Stomach (tissue), 9 donors: ENCODE measurements around the gene DOCK4. TPM values are rescaled to one million over a fixed set of nuclear protein-coding genes. Genes with fewer than 3 reads are reported as not detected.
A peak's percentile ranks its signal among the peaks of the same experiment; 100 is the strongest.

ENCODE experiments used
- DNase-seq, 2 donors: peaks; one replicate each; pipeline versions ENCODE4 v3.0.0 to v3.0.0-alpha.2; 2013 to 2019
- H3K27ac ChIP-seq, 5 donors: fragments of 200-600 bp in 4 of 5; sonication (generic) in 4 of 5; one replicate each; pipeline ENCODE4 v1.5.1; 2013 to 2019; ENCODE audit warnings: mild to moderate bottlenecking in 1 of 5, moderate library complexity in 1 of 5
- H3K27me3 ChIP-seq, 3 donors: fragments of 200-600 bp; sonication (generic); one replicate each; pipeline ENCODE4 v1.5.1; 2017 to 2019; ENCODE audit warnings: mixed run types in 1 of 3
- H3K36me3 ChIP-seq, 4 donors: fragments of 200-600 bp; sonication (generic); 1 replicate in 3 of 4; 2 replicates in 1 of 4; pipeline ENCODE4 v1.5.1; 2016 to 2019
- H3K4me1 ChIP-seq, 4 donors: fragments of 200-600 bp; sonication (generic); one replicate each; pipeline ENCODE4 v1.5.1; 2016 to 2019
- H3K4me3 ChIP-seq, 4 donors: fragments of 200-600 bp; sonication (generic) in 3 of 4; one replicate each; pipeline ENCODE4 v1.5.1; 2016 to 2019; ENCODE audit warnings: mild to moderate bottlenecking in 1 of 4
- H3K9me3 ChIP-seq, 4 donors: fragments of 200-600 bp; sonication (generic); one replicate each; pipeline ENCODE4 v1.5.1; 2016 to 2019
- EP300 ChIP-seq: sonication (generic); formaldehyde crosslinking; IDR thresholded peaks from one replicate; pipeline ENCODE4 v1.6.1; 2017; ENCODE audit warnings: antibody characterized with exemption
- POLR2A ChIP-seq, 4 donors: fragments of 450-650 bp; IDR thresholded peaks; one replicate each; pipeline ENCODE4 v1.6.1; 2016; ENCODE audit warnings: antibody characterized with exemption in 4 of 4, control low read depth in 2 of 4, mild to moderate bottlenecking in 1 of 4, moderate library complexity in 1 of 4
- POLR2AphosphoS5 ChIP-seq, 3 donors: sonication (generic); formaldehyde crosslinking; IDR thresholded peaks; one replicate each; pipeline ENCODE4 v1.6.1; 2016; ENCODE audit warnings: antibody characterized with exemption in 3 of 3
- WGBS, 5 donors: extraction: QIAGEN DNeasy Blood & Tissue Kit in 3 of 5; methylation state at CpG; one replicate each; pipeline versions ENCODE4 v1.1.5 to v1.1.7; 2013 to 2018; 5-methylcytosine and 5-hydroxymethylcytosine counted together
- intact Hi-C: fragments of 100-400 bp; cut with DNase I; formaldehyde crosslinking; loops from one replicate; pipeline ENCODE4 v1.15.1; 2023; ENCODE audit warnings: low total_unique reads
- polyA plus RNA-seq, 3 donors: library from polyadenylated mRNA; stranded (reverse); fragments of 200-250 nt; gene quantifications; one replicate each; pipeline ENCODE4 v1.2.3, GENCODE V29; 2013
- total RNA-seq, 5 donors: library from RNA; depleted of rRNA; stranded (reverse); fragments of >200 nt; gene quantifications; one replicate each; pipeline versions ENCODE4 v1.1.0 to v1.2.3, GENCODE V29; 2014 to 2016
- TF ChIP-seq, protein P1 (sequence below), 7 experiments: fragments of 450-650 bp in 4 of 7; fragments of 200-600 bp in 3 of 7; sonication (generic) in 3 of 7; IDR thresholded peaks; one replicate each; pipeline ENCODE4 v1.5.1; 2016 to 2019; ENCODE audit warnings: antibody characterized with exemption in 7 of 7, control low read depth in 2 of 7, mild to moderate bottlenecking in 1 of 7
- donor health status: healthy with polysubstance abuse.
- donor health status: Bipolar disorder and iron deficiency.
- donor health status: healthy.

Gene DOCK4
- total and polyA plus RNA-seq, 8 donors, result 1.1 to 54.9 (median 16.4) TPM

- Histone ChIP-seq H3K27ac (no peak overlapping the region), H3K4me3 (no peak overlapping the region), H3K36me3 (no peaks in the 10 kb centered on the region), H3K27me3 (no peaks in the 10 kb centered on the region), H3K9me3 (peaks cover 0 to 4% (median 0%) of the 10 kb centered on the region in 4 donors), H3K4me1 (no peaks in the 10 kb centered on the region)
- no peak for TF ChIP-seq POLR2A (IDR thresholded peaks at IDR 0.05)
- TF ChIP-seq, protein P1, sequence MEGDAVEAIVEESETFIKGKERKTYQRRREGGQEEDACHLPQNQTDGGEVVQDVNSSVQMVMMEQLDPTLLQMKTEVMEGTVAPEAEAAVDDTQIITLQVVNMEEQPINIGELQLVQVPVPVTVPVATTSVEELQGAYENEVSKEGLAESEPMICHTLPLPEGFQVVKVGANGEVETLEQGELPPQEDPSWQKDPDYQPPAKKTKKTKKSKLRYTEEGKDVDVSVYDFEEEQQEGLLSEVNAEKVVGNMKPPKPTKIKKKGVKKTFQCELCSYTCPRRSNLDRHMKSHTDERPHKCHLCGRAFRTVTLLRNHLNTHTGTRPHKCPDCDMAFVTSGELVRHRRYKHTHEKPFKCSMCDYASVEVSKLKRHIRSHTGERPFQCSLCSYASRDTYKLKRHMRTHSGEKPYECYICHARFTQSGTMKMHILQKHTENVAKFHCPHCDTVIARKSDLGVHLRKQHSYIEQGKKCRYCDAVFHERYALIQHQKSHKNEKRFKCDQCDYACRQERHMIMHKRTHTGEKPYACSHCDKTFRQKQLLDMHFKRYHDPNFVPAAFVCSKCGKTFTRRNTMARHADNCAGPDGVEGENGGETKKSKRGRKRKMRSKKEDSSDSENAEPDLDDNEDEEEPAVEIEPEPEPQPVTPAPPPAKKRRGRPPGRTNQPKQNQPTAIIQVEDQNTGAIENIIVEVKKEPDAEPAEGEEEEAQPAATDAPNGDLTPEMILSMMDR (IDR thresholded peaks at IDR 0.05), result no peak
- no peak for TF ChIP-seq POLR2AphosphoS5 (IDR thresholded peaks at IDR 0.05)
- no peak for TF ChIP-seq EP300
- WGBS, 5 donors, result 72 to 82% (median 78%) methylated on average over 5 of the region's 5 CpGs
- intact Hi-C loops, result no loop called here
- no peak for DNase-seq
Observed at GRCh38 chr7:112195717-112196116, 10.5 kb downstream of the DOCK4 start.

GRCh38 chr7:112193915-112194502, 12.2 kb downstream of the DOCK4 start:
- H3K9me3 ChIP-seq, result peaks cover 0 to 4% (median 0%) of the 10 kb centered on the region in 4 donors
- no peaks in the 10 kb centered on the region for H3K27me3 ChIP-seq
- intact Hi-C loops, result no loop called here
- DNase-seq, result no peak
- no peaks in the 10 kb centered on the region for H3K4me1 ChIP-seq
- H3K4me3 ChIP-seq, result no peak overlapping the region
- H3K27ac ChIP-seq, result no peak overlapping the region
- TF ChIP-seq, protein P1 (IDR thresholded peaks at IDR 0.05), result no peak
- TF ChIP-seq EP300 (no peak), POLR2A (IDR thresholded peaks at IDR 0.05) (no peak), POLR2AphosphoS5 (IDR thresholded peaks at IDR 0.05) (no peak)
- H3K36me3 ChIP-seq, result no peaks in the 10 kb centered on the region

GRCh38 chr7:112192236-112193154, 13.7 kb downstream of the DOCK4 start:
- H3K27me3 ChIP-seq, result no peaks in the 10 kb centered on the region
- WGBS, 5 donors, result 58 to 73% (median 68%) methylated on average over 4 of the region's 4 CpGs
- no peaks in the 10 kb centered on the region for H3K4me1 ChIP-seq
- peak overlapping the region in 1 of 5 donors; percentile 20 for H3K27ac ChIP-seq
- DNase-seq, result no peak
- H3K4me3 ChIP-seq, result no peak overlapping the region
- TF ChIP-seq POLR2A (IDR thresholded peaks at IDR 0.05) (no peak), POLR2AphosphoS5 (IDR thresholded peaks at IDR 0.05) (no peak)
- no peaks in the 10 kb centered on the region for H3K36me3 ChIP-seq
- intact Hi-C loops, result no loop called here
- peaks cover 0 to 4% (median 0%) of the 10 kb centered on the region in 4 donors for H3K9me3 ChIP-seq

DNA sequence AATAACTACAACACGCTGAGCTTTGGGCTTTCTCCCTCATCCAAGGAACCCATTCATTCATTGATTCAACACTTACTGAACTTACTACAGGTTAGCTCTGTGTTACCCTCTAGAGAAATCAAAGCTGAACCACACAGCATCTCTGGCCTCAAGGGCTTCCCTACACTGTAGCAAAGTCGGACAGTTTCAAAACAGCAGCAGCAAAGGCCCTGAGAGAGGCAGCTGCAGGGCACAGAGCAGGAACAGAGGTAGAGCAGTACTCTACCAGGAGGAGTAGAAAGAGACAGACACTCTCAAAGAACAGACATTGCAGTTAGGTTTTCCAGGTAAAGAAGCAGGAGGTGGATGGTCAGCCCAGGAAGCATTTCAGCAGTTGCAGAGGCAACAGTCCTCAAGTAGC, 16.1 kb downstream of the DOCK4 start:
- peaks cover 0 to 4% (median 0%) of the 10 kb centered on the region in 4 donors for H3K9me3 ChIP-seq
- no peaks in the 10 kb centered on the region for H3K4me1 ChIP-seq
- DNase-seq, result no peak
- H3K4me3 ChIP-seq, result no peak overlapping the region
- no peak overlapping the region for H3K27ac ChIP-seq
- WGBS, 5 donors, result 83 to 91% (median 85%) methylated on average over 2 of the region's 2 CpGs
- H3K36me3 ChIP-seq, result no peaks in the 10 kb centered on the region
- intact Hi-C loops, result no loop called here
- TF ChIP-seq, protein P1 (IDR thresholded peaks at IDR 0.05), result no peak
- TF ChIP-seq EP300 (no peak), POLR2AphosphoS5 (IDR thresholded peaks at IDR 0.05) (no peak), POLR2A (IDR thresholded peaks at IDR 0.05) (no peak)
- H3K27me3 ChIP-seq, result no peaks in the 10 kb centered on the region
